ENCODE measurements around the gene ATAD3C.
"Not testable (repeated sequence)": the region's sequence is repeated elsewhere in the genome, so short reads cannot be mapped to it uniquely, and the experiment has no call there.

GRCh38 chr1:1446631-1447030 lies 2.9 kb upstream of the ATAD3C start:
- TF ChIP-seq CTCF (IDR thresholded peaks at IDR 0.05); POLR2A (IDR thresholded peaks at IDR 0.05); POLR2AphosphoS5 (IDR thresholded peaks at IDR 0.05; ENCODE audit: insufficient read depth in 1 of 2, low read depth in 1 of 2): not testable (repeated sequence)

All from vagina (tissue), 2 donors.